Measurements from ENCODE around the gene BRD3. TPM values are rescaled to one million over a fixed set of nuclear protein-coding genes. Genes with fewer than 3 reads are reported as not detected.

The BRD3 gene
- total RNA-seq, 1 experiment from 2014 or later: 63.1 TPM

DNA sequence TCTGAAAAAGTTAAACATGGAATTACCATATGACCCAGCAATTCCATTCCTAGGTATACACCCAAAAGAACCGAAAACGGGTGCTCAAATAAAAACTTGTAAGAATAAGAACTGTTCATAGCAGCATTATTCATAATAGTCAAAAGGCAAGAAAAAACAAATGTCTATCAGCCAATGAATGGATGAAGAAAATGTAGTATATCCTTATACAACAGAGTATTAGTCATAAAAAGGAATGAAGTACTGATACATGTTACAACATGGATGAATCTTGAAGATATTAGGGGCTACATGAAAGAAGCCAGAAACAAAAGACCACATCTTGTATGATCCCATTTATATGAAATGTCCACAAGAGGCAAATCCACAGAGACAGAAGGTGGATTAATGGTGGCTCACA lies 15.6 kb upstream of the BRD3 start:
- no peak overlapping the region for H3K56ac ChIP-seq (ENCODE audit: insufficient read length, low read depth, low read length)
- TF ChIP-seq, protein P1, sequence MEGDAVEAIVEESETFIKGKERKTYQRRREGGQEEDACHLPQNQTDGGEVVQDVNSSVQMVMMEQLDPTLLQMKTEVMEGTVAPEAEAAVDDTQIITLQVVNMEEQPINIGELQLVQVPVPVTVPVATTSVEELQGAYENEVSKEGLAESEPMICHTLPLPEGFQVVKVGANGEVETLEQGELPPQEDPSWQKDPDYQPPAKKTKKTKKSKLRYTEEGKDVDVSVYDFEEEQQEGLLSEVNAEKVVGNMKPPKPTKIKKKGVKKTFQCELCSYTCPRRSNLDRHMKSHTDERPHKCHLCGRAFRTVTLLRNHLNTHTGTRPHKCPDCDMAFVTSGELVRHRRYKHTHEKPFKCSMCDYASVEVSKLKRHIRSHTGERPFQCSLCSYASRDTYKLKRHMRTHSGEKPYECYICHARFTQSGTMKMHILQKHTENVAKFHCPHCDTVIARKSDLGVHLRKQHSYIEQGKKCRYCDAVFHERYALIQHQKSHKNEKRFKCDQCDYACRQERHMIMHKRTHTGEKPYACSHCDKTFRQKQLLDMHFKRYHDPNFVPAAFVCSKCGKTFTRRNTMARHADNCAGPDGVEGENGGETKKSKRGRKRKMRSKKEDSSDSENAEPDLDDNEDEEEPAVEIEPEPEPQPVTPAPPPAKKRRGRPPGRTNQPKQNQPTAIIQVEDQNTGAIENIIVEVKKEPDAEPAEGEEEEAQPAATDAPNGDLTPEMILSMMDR (conservative IDR thresholded peaks at IDR 0.05): no peak
- Mint-ChIP-seq H3K4me1 (no peaks in the 10 kb centered on the region), H3K27me3 (ENCODE audit: low read depth) (peaks cover 37% of the 10 kb centered on the region), H3K4me3 (no peak overlapping the region), H3K36me3 (ENCODE audit: insufficient read depth in 1 of 3, low read depth in 3 of 3) (peaks cover 0 to 2% (median 0%) of the 10 kb centered on the region in 3 experiments; a peak in 1 of 7 replicates), H3K27ac (no peak overlapping the region), H3K9me3 (peaks cover 17 to 25% of the 10 kb centered on the region in 2 experiments)
- no peak overlapping the region for H2BK20ac ChIP-seq (ENCODE audit: low read depth, low read length, poor library complexity, severe bottlenecking)
- no peak overlapping the region for H3K9ac ChIP-seq (ENCODE audit: extremely low read depth, insufficient read length, low read length)
- H3K79me2 ChIP-seq (ENCODE audit: insufficient read depth, low read length): no peaks in the 10 kb centered on the region
- H3K18ac ChIP-seq (ENCODE audit: insufficient read length, low read depth, low read length): no peak overlapping the region
- H3K79me1 ChIP-seq (ENCODE audit: insufficient read depth, low read depth, low read length, poor library complexity, severe bottlenecking): no peaks in the 10 kb centered on the region
- H3K27me3 ChIP-seq (ENCODE audit: insufficient read depth, low read length): no peaks in the 10 kb centered on the region
- no peak overlapping the region for H2BK15ac ChIP-seq (ENCODE audit: low read depth, low read length)
- no peak overlapping the region for H3K23ac ChIP-seq (ENCODE audit: insufficient read length, low read depth, low read length)
- H3K14ac ChIP-seq (ENCODE audit: insufficient read depth, low read length): no peak overlapping the region
- no peaks in the 10 kb centered on the region for H3K4me1 ChIP-seq (ENCODE audit: insufficient read depth, low read length)
- DNase-seq: no peak
- no peaks in the 10 kb centered on the region for H4K20me1 ChIP-seq (ENCODE audit: control insufficient read depth, insufficient read depth, insufficient read length)
- peaks cover 15% of the 10 kb centered on the region for H3K9me3 ChIP-seq (ENCODE audit: control insufficient read depth, low read depth, low read length)
- H3K4me2 ChIP-seq (ENCODE audit: insufficient read depth, insufficient read length, low read length): no peak overlapping the region
- H2BK5ac ChIP-seq (ENCODE audit: insufficient read length, low read length): no peak overlapping the region
- no peak overlapping the region for H4K8ac ChIP-seq (replicated peaks; ENCODE audit: insufficient read length, low read depth, low read length)
- no peak overlapping the region for H3K4ac ChIP-seq (ENCODE audit: low read depth, low read length)
- WGBS (ENCODE audit: extremely low coverage, insufficient read length, low lambda C conversion rate): no CpG with 5 or more reads among the region's 2 CpGs
- no peak overlapping the region for H3K27ac ChIP-seq (ENCODE audit: insufficient read length, low read depth, low read length)
- H3K23me2 ChIP-seq (ENCODE audit: insufficient read length, low read depth, low read length, poor library complexity, severe bottlenecking): no peaks in the 10 kb centered on the region
- H4K5ac ChIP-seq (ENCODE audit: insufficient read length, low read depth, low read length): no peak overlapping the region
- H2AFZ ChIP-seq (ENCODE audit: low read length): no peak overlapping the region
- no peak overlapping the region for H2BK12ac ChIP-seq (ENCODE audit: insufficient read length, low read depth, low read length)
- H4K91ac ChIP-seq (ENCODE audit: insufficient read length, low read depth, low read length): no peak overlapping the region
- no peak overlapping the region for H2BK120ac ChIP-seq (ENCODE audit: low read depth, low read length, poor library complexity, severe bottlenecking)
- H2AK5ac ChIP-seq (ENCODE audit: insufficient read length, low read length): no peak overlapping the region
- no peak overlapping the region for H3T11ph ChIP-seq (ENCODE audit: low read length)

All from H9 (cell line).